MM.1S (cell line): ENCODE data around the gene NIP7.

Source experiments
- DNase-seq: peaks from one replicate; pipeline ENCODE4 v3.0.0-alpha.2; 2015
- H2AFZ ChIP-seq: fragments of 300-600 bp; sonication (generic); 2 replicates; pipeline ENCODE4 v1.6.0; 2016; ENCODE audit warnings: antibody characterized with exemption, low read length
- H3F3A ChIP-seq: fragments of 300-600 bp; sonication (generic); 2 replicates; pipeline ENCODE4 v1.6.1; 2016; ENCODE audit warnings: mild to moderate bottlenecking, antibody characterized with exemption, low read length, moderate library complexity, mixed read lengths; ENCODE audit not compliant: insufficient read depth
- H3K27ac ChIP-seq: fragments of 300-600 bp; sonication (generic); 2 replicates; pipeline ENCODE4 v1.5.1; 2016; ENCODE audit warnings: mild to moderate bottlenecking, low read length
- H3K27me3 ChIP-seq: fragments of 300-600 bp; sonication (generic); replicated peaks from 2 replicates; pipeline ENCODE4 v1.6.0; 2016; ENCODE audit warnings: low read length; ENCODE audit not compliant: insufficient read depth
- H3K36me3 ChIP-seq: fragments of 300-600 bp; sonication (generic); replicated peaks from 2 replicates; pipeline ENCODE4 v1.6.1; 2016; ENCODE audit warnings: mild to moderate bottlenecking, low read length, mixed read lengths; ENCODE audit not compliant: insufficient read depth
- H3K4me1 ChIP-seq: fragments of 300-600 bp; sonication (generic); 2 replicates; pipeline ENCODE4 v1.6.1; 2016; ENCODE audit warnings: low read length, mixed read lengths
- H3K4me2 ChIP-seq: fragments of 300-600 bp; sonication (generic); 2 replicates; pipeline ENCODE4 v1.6.0; 2016; ENCODE audit warnings: low read depth, low read length
- H3K4me3 ChIP-seq: fragments of 300-600 bp; sonication (generic); 2 replicates; pipeline ENCODE4 v1.5.1; 2016; ENCODE audit warnings: low read length, mixed read lengths
- H3K79me2 ChIP-seq: fragments of 300-600 bp; sonication (generic); 2 replicates; pipeline ENCODE4 v1.6.1; 2016; ENCODE audit warnings: mixed run types, low read length, mixed read lengths
- H3K9ac ChIP-seq: fragments of 300-600 bp; sonication (generic); 2 replicates; pipeline ENCODE4 v1.6.1; 2016; ENCODE audit warnings: low read length, mixed read lengths
- H3K9me2 ChIP-seq: fragments of 300-600 bp; sonication (generic); replicated peaks from 2 replicates; pipeline ENCODE4 v1.6.1; 2016; ENCODE audit warnings: mild to moderate bottlenecking, low read length, mixed read lengths; ENCODE audit not compliant: insufficient read depth
- H3K9me3 ChIP-seq: fragments of 300-600 bp; sonication (generic); replicated peaks from 2 replicates; pipeline ENCODE4 v1.6.1; 2016; ENCODE audit warnings: mild to moderate bottlenecking, low read length, mixed read lengths; ENCODE audit not compliant: insufficient read depth
- H4K20me1 ChIP-seq: fragments of 300-600 bp; sonication (generic); 2 replicates; pipeline ENCODE4 v1.6.1; 2016; ENCODE audit warnings: mild to moderate bottlenecking, low read length, moderate library complexity, mixed read lengths; ENCODE audit not compliant: insufficient read depth
- CTCF ChIP-seq: fragments of 300-600 bp; sonication (generic); IDR thresholded peaks from 2 replicates; pipeline ENCODE4 v1.5.1; 2016; ENCODE audit warnings: antibody characterized with exemption, low read length, mixed read lengths
- EZH2 ChIP-seq: fragments of 300-600 bp; sonication (generic); optimal IDR thresholded peaks from 2 replicates; pipeline ENCODE3; 2017; ENCODE audit warnings: low read depth, mild to moderate bottlenecking, antibody characterized with exemption, low read length, mixed read lengths
- EZH2phosphoT487 ChIP-seq: fragments of 300-600 bp; sonication (generic); IDR thresholded peaks from 2 replicates; pipeline ENCODE4 v1.6.1; 2018; ENCODE audit warnings: antibody characterized with exemption, low read length

The NIP7 gene

GRCh38 chr16:69348222-69348621 is 8.7 kb downstream of the NIP7 start:
- no peak overlapping the region for H2AFZ ChIP-seq
- H3K4me2 ChIP-seq: no peak overlapping the region
- H3K9ac ChIP-seq: no peak overlapping the region
- DNase-seq: no peak
- H3K27me3 ChIP-seq: no peaks in the 10 kb centered on the region
- no peaks in the 10 kb centered on the region for H3K9me2 ChIP-seq
- TF ChIP-seq CTCF (no peak), EZH2 (no peak), EZH2phosphoT487 (no peak)
- no peaks in the 10 kb centered on the region for H3K9me3 ChIP-seq
- H3K36me3 ChIP-seq: no peaks in the 10 kb centered on the region
- no peaks in the 10 kb centered on the region for H4K20me1 ChIP-seq
- no peaks in the 10 kb centered on the region for H3K4me1 ChIP-seq
- 0 out of 2 replicates have a peak, but pooled peaks cover 5% of the 10 kb centered on the region for H3F3A ChIP-seq
- H3K27ac ChIP-seq: no peak overlapping the region
- H3K4me3 ChIP-seq: no peak overlapping the region
- 0 out of 2 replicates have a peak, but pooled peaks cover 4% of the 10 kb centered on the region for H3K79me2 ChIP-seq

GRCh38 chr16:69349536-69349935 is 10.0 kb downstream of the NIP7 start:
- H3K27ac ChIP-seq: no peak overlapping the region
- no peaks in the 10 kb centered on the region for H3K9me2 ChIP-seq
- no peak overlapping the region for H3K4me3 ChIP-seq
- 0 out of 2 replicates have a peak, but pooled peaks cover 5% of the 10 kb centered on the region for H3F3A ChIP-seq
- no peak overlapping the region for H3K9ac ChIP-seq
- H4K20me1 ChIP-seq: no peaks in the 10 kb centered on the region
- H3K36me3 ChIP-seq: no peaks in the 10 kb centered on the region
- TF ChIP-seq CTCF: no peak
- no peak for TF ChIP-seq EZH2phosphoT487
- no peak for TF ChIP-seq EZH2
- no peak for DNase-seq
- no peaks in the 10 kb centered on the region for H3K79me2 ChIP-seq
- H2AFZ ChIP-seq: no peak overlapping the region
- no peaks in the 10 kb centered on the region for H3K9me3 ChIP-seq
- H3K27me3 ChIP-seq: no peaks in the 10 kb centered on the region
- no peaks in the 10 kb centered on the region for H3K4me1 ChIP-seq
- no peak overlapping the region for H3K4me2 ChIP-seq

- H3K9me3 ChIP-seq: no peaks in the 10 kb centered on the region
- H3K27me3 ChIP-seq: no peaks in the 10 kb centered on the region
- no peak overlapping the region for H2AFZ ChIP-seq
- H3K4me3 ChIP-seq: no peak overlapping the region
- TF ChIP-seq CTCF (no peak), EZH2 (no peak), EZH2phosphoT487 (no peak)
- H4K20me1 ChIP-seq: no peaks in the 10 kb centered on the region
- H3K79me2 ChIP-seq: no peaks in the 10 kb centered on the region
- no peak overlapping the region for H3K9ac ChIP-seq
- no peaks in the 10 kb centered on the region for H3K4me1 ChIP-seq
- H3K4me2 ChIP-seq: no peak overlapping the region
- no peak overlapping the region for H3K27ac ChIP-seq
- DNase-seq: no peak
- H3K9me2 ChIP-seq: no peaks in the 10 kb centered on the region
- 0 out of 2 replicates have a peak, but pooled peaks cover 3% of the 10 kb centered on the region for H3K36me3 ChIP-seq
- 0 out of 2 replicates have a peak, but pooled peaks cover 5% of the 10 kb centered on the region for H3F3A ChIP-seq
Measured at GRCh38 chr16:69350536-69351133, 11.1 kb downstream of the NIP7 start.
